ENCODE results near the gene TCTN1.
"Not testable (repeated sequence)": the region's sequence is repeated elsewhere in the genome, so short reads cannot be mapped to it uniquely, and the experiment has no call there.

TCTN1 gene

GRCh38 chr12:110637869-110638441, 24.0 kb downstream of the TCTN1 start:
- DNase-seq (ENCODE audit: low read depth in 3 of 3, low spot score in 1 of 3): no peak

- no peak for DNase-seq (ENCODE audit: low read depth in 3 of 3, low spot score in 1 of 3)
Observed at GRCh38 chr12:110638796-110639195, 24.9 kb downstream of the TCTN1 start.

- no peak for DNase-seq (ENCODE audit: low read depth in 3 of 3, low spot score in 1 of 3)
Observed at GRCh38 chr12:110639336-110640141, 25.6 kb downstream of the TCTN1 start.

- no peak for DNase-seq (ENCODE audit: low read depth in 3 of 3, low spot score in 1 of 3)
Observed at GRCh38 chr12:110640275-110641025, 26.5 kb downstream of the TCTN1 start.

- no peak for DNase-seq (ENCODE audit: low read depth in 3 of 3, low spot score in 1 of 3)
Observed at GRCh38 chr12:110641521-110641920, 27.6 kb downstream of the TCTN1 start.

GRCh38 chr12:110647631-110648040, 33.7 kb downstream of the TCTN1 start:
- no peak for DNase-seq (ENCODE audit: low read depth in 3 of 3, low spot score in 1 of 3)

GRCh38 chr12:110649341-110649847, 35.5 kb downstream of the TCTN1 start:
- no peak for DNase-seq (ENCODE audit: low read depth in 3 of 3, low spot score in 1 of 3)

- not testable (repeated sequence) for DNase-seq (ENCODE audit: low read depth in 3 of 3, low spot score in 1 of 3)
Observed at GRCh38 chr12:110654238-110654637, 40.3 kb downstream of the TCTN1 start.

- DNase-seq (ENCODE audit: low read depth in 3 of 3, low spot score in 1 of 3): no peak
Observed at GRCh38 chr12:110656071-110656655, 42.2 kb downstream of the TCTN1 start.

GRCh38 chr12:110657747-110658146, 43.8 kb downstream of the TCTN1 start:
- DNase-seq (ENCODE audit: low read depth in 3 of 3, low spot score in 1 of 3): no peak

- no peak for DNase-seq (ENCODE audit: low read depth in 3 of 3, low spot score in 1 of 3)
Observed at GRCh38 chr12:110658242-110658641, 44.3 kb downstream of the TCTN1 start.

GRCh38 chr12:110658878-110659277, 44.9 kb downstream of the TCTN1 start:
- no peak for DNase-seq (ENCODE audit: low read depth in 3 of 3, low spot score in 1 of 3)

- DNase-seq (ENCODE audit: low read depth in 3 of 3, low spot score in 1 of 3): no peak
Observed at GRCh38 chr12:110661337-110661972, 47.5 kb downstream of the TCTN1 start.

GRCh38 chr12:110666892-110667291, 53.0 kb downstream of the TCTN1 start:
- no peak for DNase-seq (ENCODE audit: low read depth in 3 of 3, low spot score in 1 of 3)

- DNase-seq (ENCODE audit: low read depth in 3 of 3, low spot score in 1 of 3): no peak
Observed at GRCh38 chr12:110667671-110668070, 53.7 kb downstream of the TCTN1 start.

GRCh38 chr12:110668480-110669192, 54.7 kb downstream of the TCTN1 start:
- DNase-seq (ENCODE audit: low read depth in 3 of 3, low spot score in 1 of 3): no peak

GRCh38 chr12:110669193-110669502, 55.2 kb downstream of the TCTN1 start:
- no peak for DNase-seq (ENCODE audit: low read depth in 3 of 3, low spot score in 1 of 3)

- DNase-seq (ENCODE audit: low read depth in 3 of 3, low spot score in 1 of 3): no peak
Observed at GRCh38 chr12:110670161-110670701, 56.3 kb downstream of the TCTN1 start.

GRCh38 chr12:110676171-110676570, 62.2 kb downstream of the TCTN1 start:
- DNase-seq (ENCODE audit: low read depth in 3 of 3, low spot score in 1 of 3): no peak

GRCh38 chr12:110677206-110677911, 63.4 kb downstream of the TCTN1 start:
- DNase-seq (ENCODE audit: low read depth in 3 of 3, low spot score in 1 of 3): no peak
